Immature natural killer cell (primary cell): ENCODE results near the gene MUC2. TPM values are rescaled to one million over a fixed set of nuclear protein-coding genes. Genes with fewer than 3 reads are reported as not detected.
A peak's percentile ranks its signal among the peaks of the same experiment; 100 is the strongest.

Experiments
- DNase-seq, 3 donors: peaks; one replicate each; pipeline ENCODE4 v3.0.0; 2022; ENCODE audit warnings: mixed read lengths in 1 of 3
- H3K27ac Mint-ChIP-seq, 6 donors: one replicate each; pipeline ENCODE4 v1.8.0; 2020; ENCODE audit warnings: mixed read lengths in 6 of 6, mild to moderate bottlenecking in 5 of 6, inconsistent platforms in 4 of 6, moderate library complexity in 3 of 6
- H3K27me3 Mint-ChIP-seq, 3 donors: one replicate each; pipeline ENCODE4 v1.8.0; 2020 to 2021; ENCODE audit warnings: low read depth in 3 of 3, mild to moderate bottlenecking in 3 of 3, mixed read lengths in 3 of 3, moderate library complexity in 3 of 3, inconsistent platforms in 1 of 3
- H3K36me3 Mint-ChIP-seq, 3 donors: one replicate each; pipeline ENCODE4 v1.8.0; 2020; ENCODE audit warnings: mixed read lengths in 3 of 3, inconsistent platforms in 2 of 3, mild to moderate bottlenecking in 2 of 3
- H3K4me1 Mint-ChIP-seq, 2 donors: one replicate each; pipeline ENCODE4 v1.8.0; 2020; ENCODE audit warnings: inconsistent platforms in 2 of 2, mild to moderate bottlenecking in 2 of 2, mixed read lengths in 2 of 2, moderate library complexity in 1 of 2
- H3K4me3 Mint-ChIP-seq, 5 donors: one replicate each; pipeline ENCODE4 v1.8.0; 2020; ENCODE audit warnings: mild to moderate bottlenecking in 5 of 5, mixed read lengths in 5 of 5, inconsistent platforms in 3 of 5, moderate library complexity in 3 of 5
- H3K9me3 Mint-ChIP-seq, 6 donors: one replicate each; pipeline ENCODE4 v1.8.0; 2020; ENCODE audit warnings: mild to moderate bottlenecking in 6 of 6, mixed read lengths in 6 of 6, inconsistent platforms in 4 of 6, moderate library complexity in 3 of 6
- polyA plus RNA-seq, 3 donors: library from polyadenylated mRNA; unstranded; fragments of 300-500 nt; fragmentation: Illumina TruSeq; gene quantifications; one replicate each; pipeline ENCODE4 v1.2.3, GENCODE V29; 2021

The MUC2 gene
- polyA plus RNA-seq, 3 donors from 2014 or later, result not detected

GRCh38 chr11:1077417-1078119 lies 2.9 kb downstream of the MUC2 start:
- Mint-ChIP-seq H3K36me3 (no peaks in the 10 kb centered on the region), H3K27ac (no peak overlapping the region)
- no peak for DNase-seq

GRCh38 chr11:1078191-1078601 lies 3.5 kb downstream of the MUC2 start:
- H3K4me3 Mint-ChIP-seq, result no peak overlapping the region
- H3K36me3 Mint-ChIP-seq, result no peaks in the 10 kb centered on the region
- H3K9me3 Mint-ChIP-seq, result no peaks in the 10 kb centered on the region
- no peaks in the 10 kb centered on the region for H3K4me1 Mint-ChIP-seq
- H3K27me3 Mint-ChIP-seq, result peaks cover 0 to 2% (median 2%) of the 10 kb centered on the region in 3 donors
- no peak overlapping the region for H3K27ac Mint-ChIP-seq
- DNase-seq, result no peak

More at GRCh38 chr11:1077417-1078119, 2.9 kb downstream of the MUC2 start:
- Mint-ChIP-seq H3K4me3 (no peak overlapping the region), H3K27me3 (peaks cover 0 to 2% (median 2%) of the 10 kb centered on the region in 3 donors), H3K9me3 (no peaks in the 10 kb centered on the region), H3K4me1 (no peaks in the 10 kb centered on the region)

GRCh38 chr11:1081601-1082311 lies 7.1 kb downstream of the MUC2 start:
- no peak overlapping the region for H3K27ac Mint-ChIP-seq
- H3K4me3 Mint-ChIP-seq, result no peak overlapping the region
- no peaks in the 10 kb centered on the region for H3K9me3 Mint-ChIP-seq
- DNase-seq, result no peak
- no peaks in the 10 kb centered on the region for H3K36me3 Mint-ChIP-seq
- no peaks in the 10 kb centered on the region for H3K27me3 Mint-ChIP-seq
- H3K4me1 Mint-ChIP-seq, result no peaks in the 10 kb centered on the region

GRCh38 chr11:1082346-1082727 lies 7.7 kb downstream of the MUC2 start:
- no peaks in the 10 kb centered on the region for H3K9me3 Mint-ChIP-seq
- H3K27ac Mint-ChIP-seq, result no peak overlapping the region
- DNase-seq, result no peak
- no peaks in the 10 kb centered on the region for H3K36me3 Mint-ChIP-seq
- no peaks in the 10 kb centered on the region for H3K4me1 Mint-ChIP-seq
- no peak overlapping the region for H3K4me3 Mint-ChIP-seq
- no peaks in the 10 kb centered on the region for H3K27me3 Mint-ChIP-seq

GRCh38 chr11:1082728-1083620 lies 8.3 kb downstream of the MUC2 start:
- no peaks in the 10 kb centered on the region for H3K9me3 Mint-ChIP-seq
- H3K27me3 Mint-ChIP-seq, result no peaks in the 10 kb centered on the region
- H3K4me1 Mint-ChIP-seq, result no peaks in the 10 kb centered on the region
- H3K36me3 Mint-ChIP-seq, result no peaks in the 10 kb centered on the region
- H3K4me3 Mint-ChIP-seq, result no peak overlapping the region
- no peak overlapping the region for H3K27ac Mint-ChIP-seq
- DNase-seq, result no peak

- Mint-ChIP-seq H3K27ac (no peak overlapping the region), H3K27me3 (no peaks in the 10 kb centered on the region), H3K9me3 (no peaks in the 10 kb centered on the region), H3K4me3 (no peak overlapping the region), H3K4me1 (no peaks in the 10 kb centered on the region), H3K36me3 (no peaks in the 10 kb centered on the region)
- DNase-seq, result no peak
These were observed 9.2 kb downstream of the MUC2 start for GRCh38 chr11:1083621-1084551.

GRCh38 chr11:1084561-1085439 lies 10.1 kb downstream of the MUC2 start:
- peak in 1 of 3 donors; percentile 8 for DNase-seq
- Mint-ChIP-seq H3K27ac (no peak overlapping the region), H3K4me3 (no peak overlapping the region), H3K36me3 (no peaks in the 10 kb centered on the region), H3K9me3 (no peaks in the 10 kb centered on the region), H3K4me1 (no peaks in the 10 kb centered on the region), H3K27me3 (no peaks in the 10 kb centered on the region)

- DNase-seq, result no peak
- Mint-ChIP-seq H3K36me3 (no peaks in the 10 kb centered on the region), H3K9me3 (no peaks in the 10 kb centered on the region), H3K4me1 (no peaks in the 10 kb centered on the region), H3K4me3 (no peak overlapping the region), H3K27me3 (no peaks in the 10 kb centered on the region), H3K27ac (no peak overlapping the region)
These were observed 10.9 kb downstream of the MUC2 start for GRCh38 chr11:1085440-1086170.

- Mint-ChIP-seq H3K9me3 (no peaks in the 10 kb centered on the region), H3K36me3 (no peaks in the 10 kb centered on the region), H3K4me3 (no peak overlapping the region), H3K27ac (no peak overlapping the region), H3K27me3 (peaks cover 0 to 2% (median 2%) of the 10 kb centered on the region in 3 donors), H3K4me1 (peaks cover 0 to 4% of the 10 kb centered on the region in 2 donors)
- DNase-seq, result no peak
These were observed 11.8 kb downstream of the MUC2 start for GRCh38 chr11:1086171-1087102.

GRCh38 chr11:1087279-1087960 lies 12.7 kb downstream of the MUC2 start:
- Mint-ChIP-seq H3K4me1 (peaks cover 0 to 4% of the 10 kb centered on the region in 2 donors), H3K36me3 (no peaks in the 10 kb centered on the region), H3K27me3 (peaks cover 0 to 2% (median 2%) of the 10 kb centered on the region in 3 donors), H3K27ac (no peak overlapping the region), H3K4me3 (no peak overlapping the region), H3K9me3 (no peaks in the 10 kb centered on the region)
- DNase-seq, result no peak
